ENCODE measurements around the gene ADD1.
"Not testable (repeated sequence)": the region's sequence is repeated elsewhere in the genome, so short reads cannot be mapped to it uniquely, and the experiment has no call there.

ADD1 gene

GRCh38 chr4:2922453-2923101 is 78.9 kb downstream of the ADD1 start:
- not testable (repeated sequence) for DNase-seq (ENCODE audit: low spot score)

- DNase-seq (ENCODE audit: low spot score), result no peak
These were observed 79.5 kb downstream of the ADD1 start for GRCh38 chr4:2923141-2923551.

GRCh38 chr4:2923668-2924173 is 80.1 kb downstream of the ADD1 start:
- DNase-seq (ENCODE audit: low spot score), result no peak

DNA sequence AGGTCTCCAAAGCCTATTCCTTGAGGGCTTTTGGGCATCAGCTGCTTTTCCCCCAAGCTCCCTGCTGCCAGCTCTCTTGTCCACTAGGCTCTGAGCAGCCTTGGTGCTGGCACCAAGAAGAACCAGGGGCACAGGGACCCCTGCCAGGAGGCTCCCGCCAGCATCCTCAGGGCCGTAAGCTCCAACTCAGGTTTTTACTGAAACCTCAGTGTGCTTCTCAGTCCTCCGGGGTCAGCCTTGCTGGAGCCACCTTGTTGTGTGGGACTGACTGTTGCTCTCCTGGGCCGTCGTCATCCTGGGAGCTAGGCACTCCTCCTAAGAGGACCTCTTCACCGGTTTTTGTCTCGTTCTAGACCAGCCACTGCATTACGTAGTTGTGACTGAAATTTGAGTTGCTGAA is 80.6 kb downstream of the ADD1 start:
- no peak for DNase-seq (ENCODE audit: low spot score)

DNA sequence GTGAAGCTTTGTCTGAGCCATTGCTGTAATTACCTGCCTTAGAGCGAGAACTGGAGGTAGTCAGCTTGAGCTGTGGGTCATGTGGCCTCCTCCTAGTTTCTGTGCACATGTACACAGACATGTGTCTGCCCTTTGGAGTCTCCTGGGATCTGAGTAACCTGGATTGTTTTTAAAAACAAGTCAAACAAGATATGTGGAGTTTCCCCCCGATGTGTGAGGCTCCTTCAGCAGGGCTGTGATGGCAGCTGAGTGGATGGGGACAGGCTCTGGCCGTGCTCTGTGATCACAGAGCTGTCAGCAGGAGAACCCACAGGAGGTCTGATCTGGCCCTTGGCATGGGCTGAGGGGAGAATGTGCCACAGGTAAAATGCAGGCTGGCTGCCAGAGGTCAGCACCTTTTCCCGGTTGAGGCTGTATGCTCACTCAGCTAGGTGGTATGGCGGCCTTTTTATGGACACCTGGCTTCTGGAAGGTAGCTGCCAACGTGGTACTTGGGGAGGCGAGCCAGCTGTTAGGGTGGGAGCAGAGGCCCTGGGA is 81.2 kb downstream of the ADD1 start:
- DNase-seq (ENCODE audit: low spot score), result no peak

GRCh38 chr4:2925496-2925895 is 81.9 kb downstream of the ADD1 start:
- no peak for DNase-seq (ENCODE audit: low spot score)

DNA sequence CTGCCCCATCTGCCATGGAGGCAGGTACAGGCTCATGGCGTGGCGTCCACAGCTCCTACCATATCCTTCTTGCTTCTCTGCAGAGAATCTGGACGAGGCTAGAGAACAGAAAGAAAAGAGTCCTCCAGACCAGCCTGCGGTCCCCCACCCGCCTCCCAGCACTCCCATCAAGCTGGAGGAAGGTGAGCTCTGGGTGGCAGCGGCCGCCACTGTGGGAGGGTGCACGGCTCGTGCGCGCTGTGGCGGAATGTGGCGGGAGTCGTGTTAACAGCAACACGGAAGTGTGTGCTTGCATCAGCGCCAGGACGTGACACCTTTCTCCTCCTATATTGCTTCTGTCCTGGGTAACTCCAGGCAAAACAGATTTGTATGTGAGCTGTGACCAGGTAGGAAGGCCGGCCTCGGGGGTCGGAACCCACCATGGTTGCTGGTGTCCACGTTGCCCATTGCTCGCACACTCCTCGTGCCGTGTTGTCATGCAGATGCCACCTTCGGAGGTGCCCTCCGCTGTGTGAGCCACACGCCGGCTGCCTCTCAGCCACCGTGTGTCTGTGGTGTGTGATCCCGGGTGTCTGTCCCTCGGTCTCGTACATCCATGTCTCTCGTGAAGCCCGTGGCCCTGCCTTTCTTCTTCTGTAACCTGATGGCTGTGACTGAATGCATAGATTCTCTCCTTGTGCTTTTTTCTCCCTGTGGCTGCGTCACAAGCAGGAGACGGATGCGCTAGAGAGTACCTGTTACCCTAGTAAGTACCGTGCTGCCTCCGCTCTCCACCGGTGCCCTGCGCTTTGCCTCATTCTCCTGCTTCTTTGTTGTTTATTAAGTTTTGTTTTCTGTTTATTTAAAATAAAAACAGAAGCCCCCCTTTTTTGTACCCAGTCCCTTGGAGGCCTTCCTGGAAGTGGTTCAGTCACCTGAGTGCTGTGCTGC is 82.6 kb downstream of the ADD1 start:
- DNase-seq (ENCODE audit: low spot score), result no peak

GRCh38 chr4:2927016-2927695 is 83.5 kb downstream of the ADD1 start:
- no peak for DNase-seq (ENCODE audit: low spot score)

DNA sequence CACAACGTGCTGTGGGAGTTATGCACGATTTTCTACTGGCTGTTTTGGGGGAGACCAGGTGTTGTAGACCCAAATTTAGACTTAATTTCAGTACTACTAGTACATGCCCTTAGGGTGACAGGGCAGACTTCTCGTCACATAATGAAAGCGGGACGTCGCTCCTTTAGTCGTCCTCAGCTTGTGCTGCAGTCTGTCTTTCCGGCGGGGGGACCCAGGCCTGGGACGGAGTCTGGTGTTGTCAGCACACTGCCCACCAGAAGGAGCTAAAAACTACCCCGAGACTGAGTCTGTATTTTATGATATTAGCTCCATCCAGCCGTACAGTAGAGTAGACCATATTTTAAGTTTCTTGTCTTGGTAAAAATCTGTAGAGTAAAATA is 84.0 kb downstream of the ADD1 start:
- DNase-seq (ENCODE audit: low spot score), result no peak

DNA sequence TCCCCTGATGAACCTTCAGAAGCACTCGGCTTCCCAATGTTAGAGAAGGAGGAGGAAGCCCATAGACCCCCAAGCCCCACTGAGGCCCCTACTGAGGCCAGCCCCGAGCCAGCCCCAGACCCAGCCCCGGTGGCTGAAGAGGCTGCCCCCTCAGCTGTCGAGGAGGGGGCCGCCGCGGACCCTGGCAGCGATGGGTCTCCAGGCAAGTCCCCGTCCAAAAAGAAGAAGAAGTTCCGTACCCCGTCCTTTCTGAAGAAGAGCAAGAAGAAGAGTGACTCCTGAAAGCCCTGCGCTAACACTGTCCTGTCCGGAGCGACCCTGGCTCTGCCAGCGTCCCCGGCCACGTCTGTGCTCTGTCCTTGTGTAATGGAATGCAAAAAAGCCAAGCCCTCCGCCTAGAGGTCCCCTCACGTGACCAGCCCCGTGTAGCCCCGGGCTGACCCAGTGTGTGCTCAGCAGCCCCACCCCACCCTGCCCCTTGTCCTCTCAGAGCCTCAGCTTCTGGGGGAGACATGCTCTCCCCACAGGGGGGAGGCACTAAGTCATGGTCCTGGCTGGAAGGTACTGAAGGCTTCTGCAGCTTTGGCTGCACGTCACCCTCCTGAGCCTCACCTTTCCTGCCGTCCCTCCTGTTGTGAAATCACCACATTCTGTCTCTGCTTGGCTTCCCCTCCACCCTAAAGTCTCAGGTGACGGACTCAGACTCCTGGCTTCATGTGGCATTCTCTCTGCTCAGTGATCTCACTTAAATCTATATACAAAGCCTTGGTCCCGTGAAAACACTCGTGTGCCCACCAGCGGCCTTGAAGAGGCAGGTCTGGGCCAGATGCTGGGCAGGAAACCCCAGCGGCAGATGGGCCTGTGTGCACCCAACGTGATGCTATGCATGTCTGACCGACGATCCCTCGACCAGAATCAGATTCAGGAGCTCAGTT is 84.9 kb downstream of the ADD1 start:
- DNase-seq (ENCODE audit: low spot score), result no peak

DNA sequence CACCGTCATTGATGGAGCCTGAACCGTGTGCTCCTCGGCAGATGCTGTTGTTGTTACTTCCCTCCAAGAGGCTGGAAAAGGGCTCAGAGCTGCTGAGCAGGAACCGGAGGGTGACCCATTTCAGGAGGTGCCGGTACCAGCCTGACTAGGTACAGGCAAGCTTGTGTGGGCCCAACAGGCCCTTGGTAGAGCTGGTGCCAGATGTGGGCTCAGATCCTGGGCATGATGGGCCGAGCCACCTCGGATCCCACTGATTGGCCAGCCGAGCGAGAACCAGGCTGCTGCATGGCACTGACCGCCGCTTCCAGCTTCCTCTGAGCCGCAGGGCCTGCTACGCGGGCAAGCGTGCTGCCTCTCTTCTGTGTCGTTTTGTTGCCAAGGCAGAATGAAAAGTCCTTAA is 85.8 kb downstream of the ADD1 start:
- no peak for DNase-seq (ENCODE audit: low spot score)

DNA sequence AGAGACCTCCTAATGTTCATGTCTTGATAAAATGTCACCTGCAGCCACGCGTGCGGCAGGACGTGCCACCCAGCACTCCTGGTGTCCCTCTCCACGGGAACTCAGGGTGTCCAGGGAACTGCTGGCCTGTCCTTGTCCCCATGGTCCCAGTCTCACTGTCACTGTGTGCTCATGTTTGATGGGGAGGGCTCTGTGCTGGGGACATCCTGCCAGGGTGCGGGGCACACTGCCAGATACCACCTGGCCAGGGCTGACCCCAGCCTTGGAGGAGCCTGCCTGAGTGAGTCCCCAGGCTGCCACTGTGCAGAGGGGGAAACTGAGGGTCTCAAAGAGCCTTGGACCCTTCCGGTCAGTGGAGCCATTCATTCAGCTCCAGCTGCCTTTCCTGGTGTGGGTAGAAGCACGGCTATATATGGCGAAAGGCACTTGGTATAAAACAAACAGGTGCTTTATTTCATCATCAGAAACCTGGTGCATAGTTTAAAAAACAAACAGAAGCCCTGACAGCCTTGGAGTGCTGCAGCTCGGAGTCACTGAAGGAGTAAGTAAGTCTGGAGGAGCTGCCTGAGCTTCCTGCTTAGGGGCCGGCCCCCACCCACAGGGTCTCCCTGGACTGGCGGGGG is 86.6 kb downstream of the ADD1 start:
- no peak for DNase-seq (ENCODE audit: low spot score)

GRCh38 chr4:2930758-2931511 is 87.3 kb downstream of the ADD1 start:
- DNase-seq (ENCODE audit: low spot score), result no peak

GRCh38 chr4:2931512-2932301 is 88.1 kb downstream of the ADD1 start:
- no peak for DNase-seq (ENCODE audit: low spot score)

DNA sequence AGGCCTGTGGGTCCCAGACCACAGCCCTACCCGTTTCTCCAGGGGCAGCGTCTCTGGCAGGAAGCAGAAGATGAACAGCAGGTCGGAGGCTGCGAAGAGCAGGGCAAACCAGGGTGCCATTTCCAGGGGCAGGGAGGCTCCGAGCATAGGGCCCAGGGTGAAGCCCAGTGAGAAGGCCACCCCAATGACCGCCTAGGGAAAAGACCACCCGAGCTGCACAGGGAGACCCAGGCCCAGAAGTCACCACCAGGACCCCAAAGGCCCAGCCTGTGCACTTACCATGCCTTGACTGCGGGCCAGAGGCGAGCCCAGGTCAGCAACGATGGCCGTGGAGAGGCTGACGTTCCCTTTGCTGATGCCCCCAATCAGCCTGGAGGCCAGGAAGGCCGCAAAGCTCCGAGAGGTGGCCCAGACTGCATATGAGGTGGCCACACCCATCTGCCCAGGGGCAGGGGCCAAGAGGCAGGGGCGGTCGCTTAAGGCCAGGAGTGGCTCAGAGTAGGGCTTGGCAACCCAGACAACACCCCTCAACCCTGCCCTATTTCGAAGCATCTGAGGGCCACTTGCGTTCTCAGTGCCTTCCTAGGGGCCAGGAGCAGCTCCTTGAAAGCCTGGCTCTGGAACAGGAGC is 88.8 kb downstream of the ADD1 start:
- DNase-seq (ENCODE audit: low spot score), result no peak

GRCh38 chr4:2932951-2933565 is 89.4 kb downstream of the ADD1 start:
- DNase-seq (ENCODE audit: low spot score), result no peak

- DNase-seq (ENCODE audit: low spot score), result no peak
These were observed 90.0 kb downstream of the ADD1 start for GRCh38 chr4:2933566-2934076.

Measured in putamen (tissue), 1 donor.